HepG2 (cell line): ENCODE data around the gene UBE4A.

Experiments
- CTCF ChIP-seq: sonication (generic); formaldehyde crosslinking; IDR thresholded peaks from 2 replicates; pipeline ENCODE4 v1.5.0; 2020; ENCODE audit warnings: mild to moderate bottlenecking, missing genetic modification reagents, moderate library complexity
- EZH2 ChIP-seq: conservative IDR thresholded peaks from 2 replicates; pipeline ENCODE4 v1.6.1; 2012; ENCODE audit warnings: mild to moderate bottlenecking, low read depth, low read length, moderate library complexity
- HDAC6 ChIP-seq: fragments of 200-600 bp; sonication (generic); IDR thresholded peaks from 2 replicates; pipeline ENCODE4 v1.7.0; 2017; ENCODE audit warnings: mild to moderate bottlenecking, antibody characterized with exemption, low read length, low read depth
- LRRFIP1 ChIP-seq: sonication (generic); formaldehyde crosslinking; conservative IDR thresholded peaks from 2 replicates; pipeline ENCODE4 v1.4.0; 2020; ENCODE audit warnings: missing genetic modification reagents
- MYC ChIP-seq: sonication (generic); formaldehyde crosslinking; IDR thresholded peaks from 2 replicates; pipeline ENCODE4 v1.9.0; 2021; ENCODE audit warnings: missing genetic modification reagents, borderline replicate concordance
- PITX1 ChIP-seq: sonication (generic); formaldehyde crosslinking; IDR thresholded peaks from 2 replicates; pipeline ENCODE4 v1.5.1; 2020; ENCODE audit warnings: mild to moderate bottlenecking, missing genetic modification reagents
- POLR2AphosphoS5 ChIP-seq: IDR thresholded peaks from 2 replicates; pipeline ENCODE4 v1.6.1; 2012; ENCODE audit warnings: low read depth, low read length
- RNF2 ChIP-seq: fragments of 450-650 bp; conservative IDR thresholded peaks from 2 replicates; pipeline ENCODE4 v1.6.1; 2016; ENCODE audit warnings: low read depth
- SP1 ChIP-seq, 2 experiments: fragments of 450-650 bp in 1 of 2; sonication (generic) in 1 of 2; formaldehyde crosslinking in 1 of 2; IDR thresholded peaks; 2 replicates each; pipeline versions ENCODE4 v1.4.0 to v1.6.1; 2016 to 2020; ENCODE audit warnings: missing genetic modification reagents in 1 of 2
- TF ChIP-seq, protein P1 (sequence below): sonication (generic); formaldehyde crosslinking; IDR thresholded peaks from 2 replicates; pipeline ENCODE4 v1.4.0; 2020; ENCODE audit warnings: missing genetic modification reagents, borderline replicate concordance

- TF ChIP-seq SP1 (IDR thresholded peaks at IDR 0.05) (no peak), SP1 (CRISPR knock-in tag; IDR thresholded peaks at IDR 0.05) (no peak), PITX1 (CRISPR knock-in tag) (no peak), RNF2 (no peak), LRRFIP1 (CRISPR knock-in tag) (no peak), EZH2 (no peak), POLR2AphosphoS5 (no peak), CTCF (CRISPR knock-in tag) (no peak), MYC (CRISPR knock-in tag) (no peak), HDAC6 (no peak)
- TF ChIP-seq, protein P1, sequence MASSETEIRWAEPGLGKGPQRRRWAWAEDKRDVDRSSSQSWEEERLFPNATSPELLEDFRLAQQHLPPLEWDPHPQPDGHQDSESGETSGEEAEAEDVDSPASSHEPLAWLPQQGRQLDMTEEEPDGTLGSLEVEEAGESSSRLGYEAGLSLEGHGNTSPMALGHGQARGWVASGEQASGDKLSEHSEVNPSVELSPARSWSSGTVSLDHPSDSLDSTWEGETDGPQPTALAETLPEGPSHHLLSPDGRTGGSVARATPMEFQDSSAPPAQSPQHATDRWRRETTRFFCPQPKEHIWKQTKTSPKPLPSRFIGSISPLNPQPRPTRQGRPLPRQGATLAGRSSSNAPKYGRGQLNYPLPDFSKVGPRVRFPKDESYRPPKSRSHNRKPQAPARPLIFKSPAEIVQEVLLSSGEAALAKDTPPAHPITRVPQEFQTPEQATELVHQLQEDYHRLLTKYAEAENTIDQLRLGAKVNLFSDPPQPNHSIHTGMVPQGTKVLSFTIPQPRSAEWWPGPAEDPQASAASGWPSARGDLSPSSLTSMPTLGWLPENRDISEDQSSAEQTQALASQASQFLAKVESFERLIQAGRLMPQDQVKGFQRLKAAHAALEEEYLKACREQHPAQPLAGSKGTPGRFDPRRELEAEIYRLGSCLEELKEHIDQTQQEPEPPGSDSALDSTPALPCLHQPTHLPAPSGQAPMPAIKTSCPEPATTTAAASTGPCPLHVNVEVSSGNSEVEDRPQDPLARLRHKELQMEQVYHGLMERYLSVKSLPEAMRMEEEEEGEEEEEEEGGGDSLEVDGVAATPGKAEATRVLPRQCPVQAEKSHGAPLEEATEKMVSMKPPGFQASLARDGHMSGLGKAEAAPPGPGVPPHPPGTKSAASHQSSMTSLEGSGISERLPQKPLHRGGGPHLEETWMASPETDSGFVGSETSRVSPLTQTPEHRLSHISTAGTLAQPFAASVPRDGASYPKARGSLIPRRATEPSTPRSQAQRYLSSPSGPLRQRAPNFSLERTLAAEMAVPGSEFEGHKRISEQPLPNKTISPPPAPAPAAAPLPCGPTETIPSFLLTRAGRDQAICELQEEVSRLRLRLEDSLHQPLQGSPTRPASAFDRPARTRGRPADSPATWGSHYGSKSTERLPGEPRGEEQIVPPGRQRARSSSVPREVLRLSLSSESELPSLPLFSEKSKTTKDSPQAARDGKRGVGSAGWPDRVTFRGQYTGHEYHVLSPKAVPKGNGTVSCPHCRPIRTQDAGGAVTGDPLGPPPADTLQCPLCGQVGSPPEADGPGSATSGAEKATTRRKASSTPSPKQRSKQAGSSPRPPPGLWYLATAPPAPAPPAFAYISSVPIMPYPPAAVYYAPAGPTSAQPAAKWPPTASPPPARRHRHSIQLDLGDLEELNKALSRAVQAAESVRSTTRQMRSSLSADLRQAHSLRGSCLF (CRISPR knock-in tag) = no peak
Measured at GRCh38 chr11:118322721-118323120, 36.7 kb upstream of the UBE4A start.
